H9 (cell line): ENCODE measurements around the gene TNP2. TPM values are rescaled to one million over a fixed set of nuclear protein-coding genes. Genes with fewer than 3 reads are reported as not detected.
A peak's percentile ranks its signal among the peaks of the same experiment; 100 is the strongest.
"Not testable (repeated sequence)": the region's sequence is repeated elsewhere in the genome, so short reads cannot be mapped to it uniquely, and the experiment has no call there.

Experiments
- DNase-seq: peaks from one replicate; pipeline ENCODE4 v3.0.0-alpha.2; 2017
- H2AFZ ChIP-seq: one replicate; pipeline ENCODE4 v1.6.1; 2013; ENCODE audit warnings: mild to moderate bottlenecking, low read length, control low read depth, moderate library complexity
- H2AK5ac ChIP-seq: 2 replicates; pipeline ENCODE4 v1.6.1; 2013; ENCODE audit warnings: low read length, control low read depth, mixed read lengths; ENCODE audit not compliant: insufficient read length
- H2BK120ac ChIP-seq: one replicate; pipeline ENCODE4 v1.6.1; 2013; ENCODE audit warnings: low read depth, mild to moderate bottlenecking, low read length, control low read depth, inconsistent platforms; ENCODE audit not compliant: poor library complexity, severe bottlenecking
- H2BK12ac ChIP-seq: 2 replicates; pipeline ENCODE4 v1.6.1; 2013; ENCODE audit warnings: low read length, control low read depth, mixed read lengths, low read depth; ENCODE audit not compliant: insufficient read length
- H2BK15ac ChIP-seq: 2 replicates; pipeline ENCODE4 v1.6.1; 2013; ENCODE audit warnings: low read depth, low read length, control low read depth
- H2BK20ac ChIP-seq: one replicate; pipeline ENCODE4 v1.6.1; 2013; ENCODE audit warnings: low read depth, mild to moderate bottlenecking, low read length, control low read depth, inconsistent platforms; ENCODE audit not compliant: poor library complexity, severe bottlenecking
- H2BK5ac ChIP-seq: 2 replicates; pipeline ENCODE4 v1.6.1; 2013; ENCODE audit warnings: low read length, control low read depth, mixed read lengths; ENCODE audit not compliant: insufficient read length
- H3K14ac ChIP-seq: 2 replicates; pipeline ENCODE4 v1.6.1; 2013; ENCODE audit warnings: low read length, control low read depth; ENCODE audit not compliant: insufficient read depth
- H3K18ac ChIP-seq: 2 replicates; pipeline ENCODE4 v1.6.1; 2013; ENCODE audit warnings: low read depth, mild to moderate bottlenecking, mixed read lengths, low read length, control low read depth; ENCODE audit not compliant: insufficient read length
- H3K23ac ChIP-seq: 2 replicates; pipeline ENCODE4 v1.6.1; 2013; ENCODE audit warnings: low read length, control low read depth, mixed read lengths, low read depth; ENCODE audit not compliant: insufficient read length
- H3K23me2 ChIP-seq: 2 replicates; pipeline ENCODE4 v1.6.1; 2013; ENCODE audit warnings: low read depth, mild to moderate bottlenecking, mixed read lengths, low read length, control low read depth; ENCODE audit not compliant: insufficient read length, poor library complexity, severe bottlenecking
- H3K27ac ChIP-seq: 2 replicates; pipeline ENCODE4 v1.5.1; 2013; ENCODE audit warnings: low read length, control low read depth, mixed read lengths, low read depth; ENCODE audit not compliant: insufficient read length
- H3K27me3 ChIP-seq: 2 replicates; pipeline ENCODE4 v1.6.1; 2013; ENCODE audit warnings: low read length, control low read depth, inconsistent platforms; ENCODE audit not compliant: insufficient read depth
- H3K4ac ChIP-seq: 2 replicates; pipeline ENCODE4 v1.6.1; 2013; ENCODE audit warnings: low read depth, mild to moderate bottlenecking, control low read depth, inconsistent platforms, low read length, moderate library complexity
- H3K4me1 ChIP-seq: 2 replicates; pipeline ENCODE4 v1.6.1; 2013; ENCODE audit warnings: low read length, control low read depth, inconsistent platforms; ENCODE audit not compliant: insufficient read depth
- H3K4me2 ChIP-seq: 2 replicates; pipeline ENCODE4 v1.6.1; 2013; ENCODE audit warnings: low read length, control low read depth, mixed read lengths; ENCODE audit not compliant: insufficient read length, insufficient read depth
- H3K56ac ChIP-seq: 2 replicates; pipeline ENCODE4 v1.6.1; 2013; ENCODE audit warnings: low read depth, mild to moderate bottlenecking, mixed read lengths, low read length, control low read depth; ENCODE audit not compliant: insufficient read length
- H3K79me1 ChIP-seq: 2 replicates; pipeline ENCODE4 v1.6.1; 2013; ENCODE audit warnings: low read depth, mild to moderate bottlenecking, moderate library complexity, low read length, control low read depth, inconsistent platforms; ENCODE audit not compliant: insufficient read depth, poor library complexity, severe bottlenecking
- H3K79me2 ChIP-seq: 2 replicates; pipeline ENCODE4 v1.6.1; 2013; ENCODE audit warnings: low read length, control low read depth, inconsistent platforms; ENCODE audit not compliant: insufficient read depth
- H3K9ac ChIP-seq: 2 replicates; pipeline ENCODE4 v1.6.1; 2013; ENCODE audit warnings: low read length, control low read depth, mixed read lengths; ENCODE audit not compliant: insufficient read length; ENCODE audit errors: extremely low read depth
- H3K9me3 ChIP-seq: one replicate; pipeline ENCODE4 v1.6.1; 2013; ENCODE audit warnings: low read depth, low read length, inconsistent platforms; ENCODE audit not compliant: control insufficient read depth
- H3T11ph ChIP-seq: one replicate; pipeline ENCODE4 v1.6.1; 2013; ENCODE audit warnings: mild to moderate bottlenecking, low read length, control low read depth, inconsistent platforms
- H4K20me1 ChIP-seq: one replicate; pipeline ENCODE4 v1.6.1; 2013; ENCODE audit not compliant: control insufficient read depth, insufficient read length, insufficient read depth
- H4K5ac ChIP-seq: 2 replicates; pipeline ENCODE4 v1.6.1; 2013; ENCODE audit warnings: low read depth, mild to moderate bottlenecking, mixed read lengths, low read length, control low read depth; ENCODE audit not compliant: insufficient read length
- H4K8ac ChIP-seq: replicated peaks from 2 replicates; pipeline ENCODE4 v1.6.1; 2013; ENCODE audit warnings: low read length, control low read depth, mixed read lengths, low read depth; ENCODE audit not compliant: insufficient read length
- H4K91ac ChIP-seq: 2 replicates; pipeline ENCODE4 v1.6.1; 2013; ENCODE audit warnings: low read depth, mild to moderate bottlenecking, moderate library complexity, mixed read lengths, low read length, control low read depth; ENCODE audit not compliant: insufficient read length
- H3K27ac Mint-ChIP-seq, 3 experiments: 2 replicates in 2 of 3; 3 replicates in 1 of 3; pipeline ENCODE4 v1.8.0; 2020 to 2021; ENCODE audit warnings: mixed read lengths in 3 of 3, mild to moderate bottlenecking in 1 of 3, moderate library complexity in 1 of 3
- H3K27me3 Mint-ChIP-seq: 2 replicates; pipeline ENCODE4 v1.8.0; 2021; ENCODE audit warnings: low read depth, mild to moderate bottlenecking, moderate library complexity, mixed read lengths
- H3K36me3 Mint-ChIP-seq, 3 experiments: 2 replicates in 2 of 3; 3 replicates in 1 of 3; pipeline ENCODE4 v1.8.0; 2020 to 2021; ENCODE audit warnings: low read depth in 3 of 3, mixed read lengths in 3 of 3; ENCODE audit not compliant: insufficient read depth in 1 of 3
- H3K4me1 Mint-ChIP-seq, 2 experiments: 2 replicates each; pipeline ENCODE4 v1.8.0; 2020; ENCODE audit warnings: mixed read lengths in 2 of 2
- H3K4me3 Mint-ChIP-seq, 2 experiments: 2 replicates in 1 of 2; 3 replicates in 1 of 2; pipeline ENCODE4 v1.8.0; 2020 to 2021; ENCODE audit warnings: mild to moderate bottlenecking in 2 of 2, mixed read lengths in 2 of 2, moderate library complexity in 1 of 2
- H3K9me3 Mint-ChIP-seq, 2 experiments: 2 replicates in 1 of 2; 3 replicates in 1 of 2; pipeline ENCODE4 v1.8.0; 2020; ENCODE audit warnings: mild to moderate bottlenecking in 2 of 2, mixed read lengths in 2 of 2, moderate library complexity in 1 of 2
- CTCF ChIP-seq: fragments of 200-600 bp; sonication (generic); conservative IDR thresholded peaks from 3 replicates; pipeline ENCODE4 v1.8.0; 2021; ENCODE audit warnings: antibody characterized with exemption, mild to moderate bottlenecking
- WGBS: extraction: QIAGEN DNeasy Blood & Tissue Kit; methylation state at CpG from one replicate; pipeline ENCODE4 v1.1.7; 2013; ENCODE audit warnings: missing lambda C conversion rate, low lambda C conversion rate, mixed read lengths; ENCODE audit not compliant: insufficient read length; ENCODE audit errors: extremely low coverage; 5-methylcytosine and 5-hydroxymethylcytosine counted together
- total RNA-seq: library from RNA; stranded (reverse); gene quantifications from 2 replicates; pipeline ENCODE4 v1.2.1, GENCODE V29; 2021

TNP2 gene
- total RNA-seq, 1 experiment from 2014 or later, result not detected

GRCh38 chr16:11290102-11290893, 21.2 kb upstream of the TNP2 start:
- Histone ChIP-seq H4K8ac (no peak overlapping the region), H3K4ac (no peak overlapping the region), H2BK20ac (no peak overlapping the region), H3K56ac (no peak overlapping the region), H3K14ac (no peak overlapping the region), H4K5ac (no peak overlapping the region), H3K79me1 (no peaks in the 10 kb centered on the region), H3K27me3 (no peaks in the 10 kb centered on the region), H2BK12ac (no peak overlapping the region), H3K9ac (no peak overlapping the region), H3K9me3 (no peaks in the 10 kb centered on the region), H3K4me1 (peaks cover 2% of the 10 kb centered on the region; the same call in 1 of the 2 replicates), H2AFZ (no peak overlapping the region), H2BK120ac (no peak overlapping the region), H3K27ac (no peak overlapping the region), H3K4me2 (no peak overlapping the region), H2BK5ac (no peak overlapping the region), H3K79me2 (no peaks in the 10 kb centered on the region), H3K23ac (no peak overlapping the region), H2BK15ac (no peak overlapping the region), H4K91ac (no peak overlapping the region), H3K23me2 (no peaks in the 10 kb centered on the region), H3K18ac (no peak overlapping the region), H4K20me1 (no peaks in the 10 kb centered on the region), H2AK5ac (no peak overlapping the region), H3T11ph (no peak overlapping the region)
- H3K4me1 Mint-ChIP-seq, result peaks cover 16 to 25% of the 10 kb centered on the region in 2 experiments
- H3K27me3 Mint-ChIP-seq, result no peaks in the 10 kb centered on the region; the same call in none of the 2 replicates
- no peaks in the 10 kb centered on the region; a peak in 1 of 7 replicates for H3K36me3 Mint-ChIP-seq
- H3K27ac Mint-ChIP-seq, result peak overlapping the region in 1 of 3 experiments; percentile 4; a peak in 3 of 7 replicates
- no peaks in the 10 kb centered on the region for H3K9me3 Mint-ChIP-seq
- TF ChIP-seq CTCF, result no peak
- H3K4me3 Mint-ChIP-seq, result no peak overlapping the region
- no CpG with 5 or more reads among the region's 8 CpGs for WGBS
- no peak for DNase-seq

GRCh38 chr16:11289696-11290095, 20.6 kb upstream of the TNP2 start:
- H3K18ac ChIP-seq, H3K9me3 ChIP-seq, H3K9ac ChIP-seq, H3T11ph ChIP-seq, H2BK120ac ChIP-seq, H4K5ac ChIP-seq, H3K36me3 Mint-ChIP-seq, H2BK15ac ChIP-seq, H3K4ac ChIP-seq, H3K4me2 ChIP-seq, H3K4me3 Mint-ChIP-seq, H2AFZ ChIP-seq, H3K27ac Mint-ChIP-seq, H3K79me2 ChIP-seq, H4K20me1 ChIP-seq, H3K27me3 Mint-ChIP-seq, H3K27me3 ChIP-seq, H2BK5ac ChIP-seq, H2BK20ac ChIP-seq, DNase-seq, H3K9me3 Mint-ChIP-seq, H3K4me1 ChIP-seq, H4K91ac ChIP-seq, H2AK5ac ChIP-seq, H4K8ac ChIP-seq, H2BK12ac ChIP-seq, H3K23ac ChIP-seq, H3K79me1 ChIP-seq, H3K27ac ChIP-seq, H3K23me2 ChIP-seq, H3K14ac ChIP-seq, H3K56ac ChIP-seq: not testable (repeated sequence)
- peaks cover 16 to 25% of the 10 kb centered on the region in 2 experiments for H3K4me1 Mint-ChIP-seq
- WGBS, result no CpG with 5 or more reads among the region's 4 CpGs
